Osteocyte (in vitro differentiated cells): ENCODE results near the gene MYH14. TPM values are rescaled to one million over a fixed set of nuclear protein-coding genes. Genes with fewer than 3 reads are reported as not detected.

Experiments used
- DNase-seq: peaks from one replicate; pipeline ENCODE4 v3.0.0; 2021; ENCODE audit warnings: mixed read lengths; ENCODE audit not compliant: unreplicated experiment; ENCODE audit errors: extremely low spot score
- H3K27ac Mint-ChIP-seq: one replicate; pipeline ENCODE4 v1.8.0; 2021; ENCODE audit warnings: mild to moderate bottlenecking, mixed read lengths; ENCODE audit not compliant: unreplicated experiment
- H3K27me3 Mint-ChIP-seq: one replicate; pipeline ENCODE4 v1.8.0; 2021; ENCODE audit warnings: mixed read lengths; ENCODE audit not compliant: unreplicated experiment
- H3K36me3 Mint-ChIP-seq: one replicate; pipeline ENCODE4 v1.8.0; 2021; ENCODE audit warnings: mixed read lengths; ENCODE audit not compliant: unreplicated experiment
- H3K4me1 Mint-ChIP-seq: one replicate; pipeline ENCODE4 v1.8.0; 2021; ENCODE audit warnings: mixed read lengths; ENCODE audit not compliant: unreplicated experiment
- H3K4me3 Mint-ChIP-seq: one replicate; pipeline ENCODE4 v1.8.0; 2021; ENCODE audit warnings: mild to moderate bottlenecking, moderate library complexity, mixed read lengths; ENCODE audit not compliant: unreplicated experiment
- H3K9me3 Mint-ChIP-seq: one replicate; pipeline ENCODE4 v1.8.0; 2021; ENCODE audit warnings: mixed read lengths; ENCODE audit not compliant: unreplicated experiment
- CTCF ChIP-seq: fragments of 200-600 bp; sonication (generic); IDR thresholded peaks from 2 replicates; pipeline ENCODE4 v1.5.0; 2021; ENCODE audit warnings: antibody characterized with exemption, mild to moderate bottlenecking, moderate library complexity
- total RNA-seq: library from RNA; stranded (reverse); gene quantifications from 2 replicates; pipeline ENCODE4 v1.2.1, GENCODE V29; 2021

MYH14 gene
- total RNA-seq, 1 donor from 2014 or later = not detected

DNA sequence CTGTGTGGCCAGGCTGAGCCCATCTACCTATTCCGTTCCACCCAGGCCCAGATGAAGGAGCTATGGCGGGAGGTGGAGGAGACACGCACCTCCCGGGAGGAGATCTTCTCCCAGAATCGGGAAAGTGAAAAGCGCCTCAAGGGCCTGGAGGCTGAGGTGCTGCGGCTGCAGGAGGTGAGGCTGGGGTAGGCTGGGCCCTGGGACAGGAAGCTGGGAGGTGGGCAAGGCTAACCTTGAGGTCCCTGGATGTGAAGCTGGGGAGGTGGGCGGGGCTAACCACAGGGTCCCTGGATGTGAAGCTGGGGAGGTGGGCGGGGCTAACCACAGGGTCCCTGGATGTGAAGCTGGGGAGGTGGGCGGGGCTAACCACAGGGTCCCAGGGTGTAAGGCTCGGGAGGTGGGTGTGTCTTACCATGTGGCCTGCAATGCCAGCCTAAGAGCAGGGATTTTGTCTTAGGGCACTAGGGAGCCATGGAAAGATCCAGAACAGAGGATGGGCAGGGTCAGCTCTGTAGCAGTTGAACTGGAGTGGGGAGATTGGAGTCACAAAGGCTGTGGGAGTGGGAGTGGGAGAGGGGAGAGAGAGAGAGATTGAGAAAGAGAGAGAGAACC is 88.9 kb downstream of the MYH14 start:
- H3K4me3 Mint-ChIP-seq = no peak overlapping the region
- H3K27ac Mint-ChIP-seq = no peak overlapping the region
- H3K4me1 Mint-ChIP-seq = no peaks in the 10 kb centered on the region
- no peaks in the 10 kb centered on the region for H3K36me3 Mint-ChIP-seq
- no peaks in the 10 kb centered on the region for H3K27me3 Mint-ChIP-seq
- no peak for TF ChIP-seq CTCF
- H3K9me3 Mint-ChIP-seq = peaks cover 19% of the 10 kb centered on the region
- no peak for DNase-seq

DNA sequence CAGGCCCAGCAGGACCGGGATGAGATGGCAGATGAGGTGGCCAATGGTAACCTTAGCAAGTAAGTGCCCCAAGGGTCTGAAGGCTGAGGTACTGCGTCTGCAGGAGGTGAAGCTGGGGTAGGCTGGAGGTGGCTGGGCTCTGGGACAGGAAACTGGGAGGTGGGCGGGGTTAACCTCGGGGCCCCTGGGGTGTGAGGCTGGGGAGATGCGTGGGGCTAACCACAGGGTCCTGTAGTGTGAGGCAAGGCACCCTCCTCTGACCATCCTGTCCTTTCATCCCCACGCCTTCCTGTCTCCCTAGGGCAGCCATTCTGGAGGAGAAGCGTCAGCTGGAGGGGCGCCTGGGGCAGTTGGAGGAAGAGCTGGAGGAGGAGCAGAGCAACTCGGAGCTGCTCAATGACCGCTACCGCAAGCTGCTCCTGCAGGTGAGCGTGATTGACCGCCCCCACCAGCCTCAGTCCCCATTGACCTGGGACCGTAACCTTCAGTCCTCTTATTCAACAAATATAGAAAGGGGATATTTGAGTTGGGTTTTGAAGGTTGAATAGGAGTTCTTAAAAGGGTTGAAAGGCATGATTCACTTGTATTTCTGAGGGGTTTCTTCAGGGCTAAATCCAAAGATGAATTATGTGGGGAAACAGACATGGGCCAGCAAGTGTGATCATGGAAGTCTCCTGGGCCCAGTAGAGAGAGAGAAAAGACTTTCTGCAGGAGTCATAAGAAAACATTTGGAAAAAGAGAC is 90.0 kb downstream of the MYH14 start:
- DNase-seq = no peak
- no peaks in the 10 kb centered on the region for H3K36me3 Mint-ChIP-seq
- H3K9me3 Mint-ChIP-seq = peaks cover 9% of the 10 kb centered on the region
- no peaks in the 10 kb centered on the region for H3K27me3 Mint-ChIP-seq
- no peak for TF ChIP-seq CTCF
- no peak overlapping the region for H3K4me3 Mint-ChIP-seq
- no peak overlapping the region for H3K27ac Mint-ChIP-seq
- no peaks in the 10 kb centered on the region for H3K4me1 Mint-ChIP-seq

DNA sequence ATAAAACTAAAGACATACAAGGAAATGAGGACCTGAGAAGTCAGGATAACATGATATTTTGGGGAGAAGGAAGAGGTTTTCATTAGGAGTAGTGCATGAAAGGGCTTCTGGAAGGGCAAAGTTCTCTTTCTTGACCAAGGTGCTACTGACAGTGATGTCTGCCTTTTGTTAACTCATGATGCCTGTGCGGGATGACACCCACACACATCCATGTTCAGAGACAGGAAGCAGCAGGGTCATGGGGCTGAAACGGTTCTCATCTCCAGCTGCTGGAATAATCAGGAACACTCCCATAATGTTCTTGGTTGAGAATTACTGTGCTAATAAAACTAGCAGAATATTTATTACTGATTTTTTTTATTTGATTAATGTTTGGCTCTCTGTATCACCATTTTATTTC is 96.6 kb downstream of the MYH14 start:
- no peak for TF ChIP-seq CTCF
- DNase-seq = no peak
- no peak overlapping the region for H3K4me3 Mint-ChIP-seq
- H3K36me3 Mint-ChIP-seq = no peaks in the 10 kb centered on the region
- no peak overlapping the region for H3K27ac Mint-ChIP-seq
- H3K27me3 Mint-ChIP-seq = no peaks in the 10 kb centered on the region
- H3K9me3 Mint-ChIP-seq = no peaks in the 10 kb centered on the region
- H3K4me1 Mint-ChIP-seq = peaks cover 3% of the 10 kb centered on the region

DNA sequence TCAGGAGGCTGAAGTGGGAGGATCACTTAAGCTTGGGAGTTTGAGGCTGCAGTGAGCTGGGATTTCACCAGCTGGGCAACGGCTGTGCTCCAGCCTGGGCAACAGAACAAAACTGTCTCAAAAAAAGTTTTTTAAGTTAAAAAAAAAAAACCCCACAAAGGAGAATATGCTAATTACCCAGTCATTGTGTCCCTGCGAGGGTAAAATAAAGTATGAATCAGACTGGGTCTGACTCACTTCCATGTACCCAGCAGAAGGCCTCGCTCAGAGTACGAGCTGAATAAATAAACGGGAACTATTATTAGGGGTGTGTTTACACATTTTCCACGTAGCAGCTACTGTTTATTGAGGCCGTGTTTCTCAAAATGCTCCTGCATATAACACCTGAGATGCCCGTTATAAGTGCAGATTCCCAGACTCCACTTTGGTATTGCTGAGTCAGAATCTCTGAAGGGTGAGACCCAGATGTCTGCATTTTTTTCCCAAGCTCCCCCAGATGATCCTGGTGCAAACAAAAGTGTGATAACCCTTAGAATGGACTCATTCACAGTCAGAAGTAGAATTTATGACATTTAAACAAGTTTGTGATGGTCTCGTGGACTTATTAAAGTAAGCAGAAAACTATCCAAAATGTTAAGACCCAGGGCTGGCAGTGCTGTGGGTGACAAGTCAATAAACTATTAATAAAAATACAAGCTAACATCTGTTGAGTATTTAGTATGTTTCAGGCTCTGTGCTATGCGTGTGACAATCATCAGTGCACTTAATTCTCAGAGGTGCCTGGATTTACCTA is 97.6 kb downstream of the MYH14 start:
- Mint-ChIP-seq H3K4me3 (no peak overlapping the region), H3K9me3 (no peaks in the 10 kb centered on the region), H3K36me3 (no peaks in the 10 kb centered on the region), H3K27ac (no peak overlapping the region), H3K4me1 (peaks cover 3% of the 10 kb centered on the region), H3K27me3 (no peaks in the 10 kb centered on the region)
- no peak for TF ChIP-seq CTCF
- DNase-seq = no peak

- Mint-ChIP-seq H3K36me3 (no peaks in the 10 kb centered on the region), H3K27me3 (no peaks in the 10 kb centered on the region), H3K27ac (no peak overlapping the region), H3K9me3 (no peaks in the 10 kb centered on the region), H3K4me1 (peaks cover 3% of the 10 kb centered on the region), H3K4me3 (no peak overlapping the region)
- no peak for DNase-seq
- TF ChIP-seq CTCF = no peak
Measured at GRCh38 chr19:50301607-50301971, 98.2 kb downstream of the MYH14 start.
